Measurements from ENCODE around the gene RXRA. TPM values are rescaled to one million over a fixed set of nuclear protein-coding genes. Genes with fewer than 3 reads are reported as not detected.

The RXRA gene
- total and polyA plus RNA-seq, 2 donors (not counting 3 experiments of a cell fraction or from before 2014, with no cell fraction given), result 15.4 to 37.4 TPM

- Histone ChIP-seq H3K36me3 (ENCODE audit: control insufficient read depth in 2 of 2, extremely low read depth in 1 of 2, insufficient read depth in 2 of 2, low read length in 2 of 2) (no peaks in the 10 kb centered on the region), H4K20me1 (replicated peaks; ENCODE audit: control insufficient read depth, extremely low read depth, insufficient read depth, low read length) (no peaks in the 10 kb centered on the region), H3K79me2 (ENCODE audit: control insufficient read depth, insufficient read depth, low read length) (peaks cover 14% of the 10 kb centered on the region), H3K4me1 (ENCODE audit: control insufficient read depth, extremely low read depth, insufficient read depth, low read length) (peaks cover 13% of the 10 kb centered on the region), H3K27ac (ENCODE audit: insufficient read depth, low read depth, low read length) (no peak overlapping the region), H3K9me3 (replicated peaks; ENCODE audit: control insufficient read depth, insufficient read depth, low read length) (no peaks in the 10 kb centered on the region), H3K9ac (replicated peaks; ENCODE audit: extremely low read depth, insufficient read depth, low read length) (no peak overlapping the region), H2AFZ (ENCODE audit: low read depth, low read length) (no peak overlapping the region), H3K9me1 (replicated peaks; ENCODE audit: control insufficient read depth, extremely low read depth, insufficient read depth, low read length) (no peaks in the 10 kb centered on the region), H3K4me3 (replicated peaks in 1 of 3; ENCODE audit: insufficient read depth in 1 of 3, low read depth in 1 of 3, low read length in 3 of 3) (no peak overlapping the region), H3K27me3 (ENCODE audit: control insufficient read depth in 2 of 2, insufficient read depth in 2 of 2, low read length in 2 of 2) (no peaks in the 10 kb centered on the region), H3K4me2 (ENCODE audit: insufficient read depth, low read length) (no peak overlapping the region)
- DNase-seq (ENCODE audit: low read depth, low spot score) (no peak), FAIRE-seq (no peak)
- dilution Hi-C loops (cut with MboI; ENCODE audit: extremely low pct_ligation_motif_present, low sequenced_read_pairs), result no loop called here
- CTCF ChIA-PET, result interaction anchor here (0.7 to 2.9 kb wide), 8 partner anchors 10 to 78 kb away, joined by 3 to 9 read pairs (median 4); no protein-coding TSS in a partner anchor
- no TSS peak for BruUV-seq (replicated peaks)
- intact Hi-C loops (cut with micrococcal nuclease), result loop anchor here (1.0 kb wide), 1 partner anchor 77 kb away; no protein-coding TSS in a partner anchor
- no peak for TF ChIP-seq POLR2AphosphoS5 (IDR thresholded peaks at IDR 0.05; ENCODE audit: insufficient read depth, low read depth, low read length)
- no peak for TF ChIP-seq JUN (IDR thresholded peaks at IDR 0.05; ENCODE audit: borderline replicate concordance, insufficient read depth, insufficient read length, low read depth)
- no peak for TF ChIP-seq MYC (IDR thresholded peaks at IDR 0.05; ENCODE audit: low read depth, low read length)
- TF ChIP-seq MAX (IDR thresholded peaks at IDR 0.05; ENCODE audit: insufficient read depth, insufficient read length), result no peak
- TF ChIP-seq GATA2 (IDR thresholded peaks at IDR 0.05; ENCODE audit: insufficient read depth, insufficient read length, low read depth, low read length), result no peak
- no peak for TF ChIP-seq POLR2A (IDR thresholded peaks at IDR 0.05; ENCODE audit: low read depth, low read length)
- TF ChIP-seq EZH2 (IDR thresholded peaks at IDR 0.05; ENCODE audit: borderline replicate concordance, low read depth, low read length, severe bottlenecking), result no peak
- TF ChIP-seq FOS (IDR thresholded peaks at IDR 0.05; ENCODE audit: borderline replicate concordance, insufficient read depth, low read length), result no peak
- POLR2A ChIA-PET, result interaction anchor here (1.3 kb wide), 1 partner anchor 10 kb away, joined by 3 read pairs; no protein-coding TSS in a partner anchor
Observed at GRCh38 chr9:134365791-134366222, 39.6 kb downstream of the RXRA start.

Data from endothelial cell of umbilical vein (primary cell).